Activated B cell treated with CpG ODN at 0.5 μM for 24 hours (primary cell): ENCODE measurements around the gene CAMK1G. TPM values are rescaled to one million over a fixed set of nuclear protein-coding genes. Genes with fewer than 3 reads are reported as not detected.

Source experiments
- ATAC-seq: fragments of 200-7000 bp; cut with Tn5 transposase; one replicate; pipeline ENCODE4 v1.10.0; 2021; ENCODE audit warnings: low read depth, mild to moderate bottlenecking, moderate library complexity
- CTCF ChIA-PET: fragments of 350-600 bp; sonication (Branson Sonifier 250); formaldehyde crosslinking; loops from one replicate; lab custom pipeline; 2021; ENCODE audit warnings: antibody characterized with exemption; lab: Charles Lee
- POLR2A ChIA-PET: fragments of 350-600 bp; sonication (Branson Sonifier 250); formaldehyde crosslinking; loops from one replicate; lab custom pipeline; 2021; ENCODE audit warnings: antibody characterized with exemption; lab: Charles Lee
- DNase-seq: peaks from one replicate; pipeline ENCODE4 v3.0.0; 2022
- H3K27ac Mint-ChIP-seq: one replicate; pipeline ENCODE4 v1.8.0; 2020; ENCODE audit warnings: mixed read lengths
- H3K27me3 Mint-ChIP-seq: one replicate; pipeline ENCODE4 v1.8.0; 2021; ENCODE audit warnings: mixed read lengths
- H3K36me3 Mint-ChIP-seq: one replicate; pipeline ENCODE4 v1.8.0; 2021; ENCODE audit warnings: low read depth, mixed read lengths
- H3K4me1 Mint-ChIP-seq: one replicate; pipeline ENCODE4 v1.8.0; 2021; ENCODE audit warnings: mixed read lengths
- H3K4me3 Mint-ChIP-seq: one replicate; pipeline ENCODE4 v1.8.0; 2020; ENCODE audit warnings: mild to moderate bottlenecking, mixed read lengths
- H3K9me3 Mint-ChIP-seq: one replicate; pipeline ENCODE4 v1.8.0; 2020; ENCODE audit warnings: mixed read lengths
- CTCF ChIP-seq: fragments of 200-600 bp; IDR thresholded peaks from one replicate; pipeline ENCODE4 v1.8.0; 2022; ENCODE audit warnings: antibody characterized with exemption, mild to moderate bottlenecking
- intact Hi-C: fragments of 100-400 bp; cut with micrococcal nuclease; formaldehyde crosslinking; loops from one replicate; pipeline ENCODE4 v1.15.1; 2024
- total RNA-seq: library from RNA; stranded (reverse); gene quantifications from 2 replicates; pipeline ENCODE4 v1.2.3, GENCODE V29; 2022

Gene CAMK1G
- total RNA-seq, 1 donor from 2014 or later: not detected

GRCh38 chr1:209609041-209609790, 25.7 kb downstream of the CAMK1G start:
- Mint-ChIP-seq H3K27me3 (no peaks in the 10 kb centered on the region), H3K36me3 (no peaks in the 10 kb centered on the region), H3K4me3 (no peak overlapping the region), H3K27ac (no peak overlapping the region), H3K9me3 (no peaks in the 10 kb centered on the region), H3K4me1 (no peaks in the 10 kb centered on the region)
- ChIA-PET CTCF (no interaction called here), POLR2A (no interaction called here)
- no peak for TF ChIP-seq CTCF
- ATAC-seq: no peak
- intact Hi-C loops: no loop called here
- no peak for DNase-seq

DNA sequence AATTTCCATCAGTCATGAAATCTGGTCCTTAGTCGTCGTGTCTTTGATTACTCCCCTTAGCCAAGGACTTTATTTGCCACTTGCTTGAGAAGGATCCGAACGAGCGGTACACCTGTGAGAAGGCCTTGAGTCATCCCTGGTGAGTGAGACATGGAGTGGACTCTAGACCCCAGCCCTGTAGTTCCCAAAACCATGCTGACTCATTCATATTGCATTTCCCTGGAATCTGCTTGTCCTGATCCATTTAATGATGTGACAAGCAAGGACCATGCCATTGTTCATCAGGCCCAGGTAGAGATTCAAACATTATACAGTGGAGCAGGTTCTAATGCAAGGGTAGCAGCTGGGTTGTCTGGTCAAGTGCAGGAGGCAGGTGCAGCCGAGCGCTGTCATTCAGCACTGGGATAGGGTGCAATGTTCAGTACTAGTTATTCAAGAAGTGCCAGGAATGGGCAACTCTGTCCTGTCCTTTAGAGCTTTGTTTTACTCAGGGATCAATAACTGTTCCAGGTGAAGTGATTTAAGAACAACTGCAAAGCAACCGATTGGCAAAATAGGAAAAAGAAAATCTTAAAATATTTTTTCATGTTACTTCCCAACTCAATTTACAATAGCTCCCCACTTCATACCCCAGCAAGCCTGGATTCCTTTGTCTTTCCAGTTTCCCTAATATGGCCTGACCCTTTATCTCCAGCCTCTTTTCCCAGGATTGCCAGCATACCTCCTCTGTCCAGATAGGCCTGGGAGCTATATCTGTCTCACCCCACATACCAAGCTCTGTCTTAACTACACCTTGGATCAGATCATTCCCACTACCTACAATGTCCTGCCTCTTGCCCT, 26.5 kb downstream of the CAMK1G start:
- H3K27ac Mint-ChIP-seq: no peak overlapping the region
- intact Hi-C loops: no loop called here
- no peaks in the 10 kb centered on the region for H3K36me3 Mint-ChIP-seq
- ChIA-PET CTCF (no interaction called here), POLR2A (interaction anchor here (0.5 kb wide), 1 partner anchor 14 kb away, joined by 4 read pairs; no protein-coding TSS in a partner anchor)
- no peak overlapping the region for H3K4me3 Mint-ChIP-seq
- no peaks in the 10 kb centered on the region for H3K4me1 Mint-ChIP-seq
- ATAC-seq (no peak), DNase-seq (no peak)
- no peaks in the 10 kb centered on the region for H3K9me3 Mint-ChIP-seq
- H3K27me3 Mint-ChIP-seq: peaks cover 4% of the 10 kb centered on the region
- TF ChIP-seq CTCF: no peak

DNA sequence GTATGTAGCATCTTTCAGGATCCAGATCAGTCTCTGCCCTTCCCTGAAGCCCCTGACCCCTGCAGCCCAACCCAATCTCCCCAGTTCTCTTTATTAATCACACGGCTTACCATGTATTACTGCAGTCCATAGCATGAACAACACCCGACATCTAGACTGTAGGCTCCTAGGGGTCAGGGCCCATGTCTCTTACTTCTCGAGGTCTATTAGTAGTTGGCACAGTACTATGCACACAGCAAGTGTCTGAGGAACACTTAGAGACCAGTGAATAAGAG, 27.1 kb downstream of the CAMK1G start:
- no peaks in the 10 kb centered on the region for H3K4me1 Mint-ChIP-seq
- no peak overlapping the region for H3K27ac Mint-ChIP-seq
- intact Hi-C loops: no loop called here
- no peaks in the 10 kb centered on the region for H3K36me3 Mint-ChIP-seq
- H3K9me3 Mint-ChIP-seq: no peaks in the 10 kb centered on the region
- TF ChIP-seq CTCF: no peak
- CTCF ChIA-PET: no interaction called here
- POLR2A ChIA-PET: no interaction called here
- DNase-seq: no peak
- H3K4me3 Mint-ChIP-seq: no peak overlapping the region
- ATAC-seq: no peak
- H3K27me3 Mint-ChIP-seq: peaks cover 4% of the 10 kb centered on the region

DNA sequence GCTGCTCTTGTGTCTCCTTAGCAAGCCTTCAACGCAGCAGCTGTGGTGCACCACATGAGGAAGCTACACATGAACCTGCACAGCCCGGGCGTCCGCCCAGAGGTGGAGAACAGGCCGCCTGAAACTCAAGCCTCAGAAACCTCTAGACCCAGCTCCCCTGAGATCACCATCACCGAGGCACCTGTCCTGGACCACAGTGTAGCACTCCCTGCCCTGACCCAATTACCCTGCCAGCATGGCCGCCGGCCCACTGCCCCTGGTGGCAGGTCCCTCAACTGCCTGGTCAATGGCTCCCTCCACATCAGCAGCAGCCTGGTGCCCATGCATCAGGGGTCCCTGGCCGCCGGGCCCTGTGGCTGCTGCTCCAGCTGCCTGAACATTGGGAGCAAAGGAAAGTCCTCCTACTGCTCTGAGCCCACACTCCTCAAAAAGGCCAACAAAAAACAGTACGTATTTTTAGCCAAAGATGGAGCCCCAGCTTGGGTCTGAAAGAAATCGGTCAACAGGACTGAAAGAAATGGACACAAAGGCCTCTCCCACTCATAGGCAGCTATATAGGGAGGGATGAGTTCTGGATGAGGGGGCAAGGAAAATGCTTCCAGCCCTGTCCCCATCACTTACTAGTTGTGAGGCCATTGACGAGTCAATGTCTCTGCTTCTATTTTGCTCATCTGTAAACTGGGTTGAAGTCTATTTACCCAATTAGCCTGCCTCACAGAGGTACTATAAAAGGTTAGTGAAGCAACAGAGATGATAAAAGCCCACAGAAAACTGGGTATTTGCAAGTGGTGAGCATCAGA, 28.5 kb downstream of the CAMK1G start:
- H3K27me3 Mint-ChIP-seq: peaks cover 7% of the 10 kb centered on the region
- CTCF ChIA-PET: no interaction called here
- H3K27ac Mint-ChIP-seq: no peak overlapping the region
- ATAC-seq (no peak), DNase-seq (no peak)
- no peak overlapping the region for H3K4me3 Mint-ChIP-seq
- no peaks in the 10 kb centered on the region for H3K4me1 Mint-ChIP-seq
- no peaks in the 10 kb centered on the region for H3K9me3 Mint-ChIP-seq
- H3K36me3 Mint-ChIP-seq: no peaks in the 10 kb centered on the region
- POLR2A ChIA-PET: no interaction called here
- TF ChIP-seq CTCF: no peak
- intact Hi-C loops: no loop called here
